Nephron progenitor cell (in vitro differentiated cells): ENCODE results near the gene ARHGAP19.
A peak's percentile ranks its signal among the peaks of the same experiment; 100 is the strongest.

Experiments used
- DNase-seq: peaks from one replicate; pipeline ENCODE4 v3.0.0; 2021
- H3K27ac Mint-ChIP-seq: 2 replicates; pipeline ENCODE4 v1.8.0; 2021; ENCODE audit warnings: mild to moderate bottlenecking, moderate library complexity, mixed read lengths
- H3K27me3 Mint-ChIP-seq: 2 replicates; pipeline ENCODE4 v1.8.0; 2021; ENCODE audit warnings: mild to moderate bottlenecking, low read depth, mixed read lengths; ENCODE audit not compliant: poor library complexity
- H3K36me3 Mint-ChIP-seq: 2 replicates; pipeline ENCODE4 v1.8.0; 2021; ENCODE audit warnings: low read depth, mixed read lengths
- H3K4me1 Mint-ChIP-seq: 2 replicates; pipeline ENCODE4 v1.8.0; 2021; ENCODE audit warnings: mixed read lengths
- H3K4me3 Mint-ChIP-seq: 2 replicates; pipeline ENCODE4 v1.8.0; 2021; ENCODE audit warnings: mild to moderate bottlenecking, moderate library complexity, mixed read lengths
- H3K9me3 Mint-ChIP-seq: 2 replicates; pipeline ENCODE4 v1.8.0; 2021; ENCODE audit warnings: mild to moderate bottlenecking, moderate library complexity, mixed read lengths
- TF ChIP-seq, protein P1 (sequence below): fragments of 200-600 bp; sonication (generic); IDR thresholded peaks from 2 replicates; pipeline ENCODE4 v1.5.0; 2021; ENCODE audit warnings: antibody characterized with exemption

The ARHGAP19 gene

DNA sequence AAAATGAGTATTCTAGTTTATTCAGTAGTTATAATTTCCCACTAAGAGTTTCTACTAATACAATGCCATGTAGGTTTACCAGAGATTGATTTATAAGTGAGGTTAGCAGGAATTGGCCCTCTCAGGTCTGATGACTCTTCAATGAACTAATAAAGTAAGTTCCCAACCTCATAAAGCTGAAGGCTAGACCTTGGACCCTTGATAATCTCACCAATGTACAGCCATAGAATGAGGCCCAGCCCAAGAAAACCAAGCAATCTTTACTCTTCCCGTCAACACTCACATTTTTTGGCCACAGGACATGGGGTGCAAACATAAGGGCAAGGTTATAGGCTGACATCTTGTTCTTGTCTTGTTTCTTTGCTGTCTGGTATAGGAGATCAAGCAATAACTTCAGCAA, 33.3 kb downstream of the ARHGAP19 start:
- H3K27me3 Mint-ChIP-seq: no peaks in the 10 kb centered on the region
- H3K4me3 Mint-ChIP-seq: no peak overlapping the region
- H3K36me3 Mint-ChIP-seq: peaks cover 55% of the 10 kb centered on the region
- H3K9me3 Mint-ChIP-seq: no peaks in the 10 kb centered on the region
- H3K4me1 Mint-ChIP-seq: no peaks in the 10 kb centered on the region
- no peak overlapping the region for H3K27ac Mint-ChIP-seq
- TF ChIP-seq, protein P1, sequence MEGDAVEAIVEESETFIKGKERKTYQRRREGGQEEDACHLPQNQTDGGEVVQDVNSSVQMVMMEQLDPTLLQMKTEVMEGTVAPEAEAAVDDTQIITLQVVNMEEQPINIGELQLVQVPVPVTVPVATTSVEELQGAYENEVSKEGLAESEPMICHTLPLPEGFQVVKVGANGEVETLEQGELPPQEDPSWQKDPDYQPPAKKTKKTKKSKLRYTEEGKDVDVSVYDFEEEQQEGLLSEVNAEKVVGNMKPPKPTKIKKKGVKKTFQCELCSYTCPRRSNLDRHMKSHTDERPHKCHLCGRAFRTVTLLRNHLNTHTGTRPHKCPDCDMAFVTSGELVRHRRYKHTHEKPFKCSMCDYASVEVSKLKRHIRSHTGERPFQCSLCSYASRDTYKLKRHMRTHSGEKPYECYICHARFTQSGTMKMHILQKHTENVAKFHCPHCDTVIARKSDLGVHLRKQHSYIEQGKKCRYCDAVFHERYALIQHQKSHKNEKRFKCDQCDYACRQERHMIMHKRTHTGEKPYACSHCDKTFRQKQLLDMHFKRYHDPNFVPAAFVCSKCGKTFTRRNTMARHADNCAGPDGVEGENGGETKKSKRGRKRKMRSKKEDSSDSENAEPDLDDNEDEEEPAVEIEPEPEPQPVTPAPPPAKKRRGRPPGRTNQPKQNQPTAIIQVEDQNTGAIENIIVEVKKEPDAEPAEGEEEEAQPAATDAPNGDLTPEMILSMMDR: no peak
- DNase-seq: no peak

DNA sequence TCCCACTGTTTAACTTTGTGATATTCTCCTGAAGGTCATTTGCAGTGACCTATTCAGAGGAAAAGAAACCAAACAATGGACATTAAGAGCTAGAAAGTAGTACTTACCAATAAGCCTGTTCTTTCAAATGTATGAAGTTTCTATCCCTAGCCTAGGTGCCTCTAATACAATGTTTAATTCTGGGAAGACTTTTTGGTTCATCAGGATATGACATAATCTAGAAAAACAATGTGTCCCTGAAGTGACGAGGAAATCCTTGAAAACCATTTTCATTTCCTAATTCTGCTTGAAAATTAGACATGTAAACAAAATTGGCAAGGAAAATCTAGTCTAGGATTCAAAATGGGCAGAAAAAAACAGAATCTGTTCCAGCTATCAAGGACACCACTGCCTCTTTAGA, 36.1 kb downstream of the ARHGAP19 start:
- no peak overlapping the region for H3K27ac Mint-ChIP-seq
- TF ChIP-seq, protein P1: no peak
- H3K9me3 Mint-ChIP-seq: no peaks in the 10 kb centered on the region
- no peak overlapping the region for H3K4me3 Mint-ChIP-seq
- H3K27me3 Mint-ChIP-seq: no peaks in the 10 kb centered on the region
- peaks cover 71% of the 10 kb centered on the region for H3K36me3 Mint-ChIP-seq
- H3K4me1 Mint-ChIP-seq: no peaks in the 10 kb centered on the region
- no peak for DNase-seq

DNA sequence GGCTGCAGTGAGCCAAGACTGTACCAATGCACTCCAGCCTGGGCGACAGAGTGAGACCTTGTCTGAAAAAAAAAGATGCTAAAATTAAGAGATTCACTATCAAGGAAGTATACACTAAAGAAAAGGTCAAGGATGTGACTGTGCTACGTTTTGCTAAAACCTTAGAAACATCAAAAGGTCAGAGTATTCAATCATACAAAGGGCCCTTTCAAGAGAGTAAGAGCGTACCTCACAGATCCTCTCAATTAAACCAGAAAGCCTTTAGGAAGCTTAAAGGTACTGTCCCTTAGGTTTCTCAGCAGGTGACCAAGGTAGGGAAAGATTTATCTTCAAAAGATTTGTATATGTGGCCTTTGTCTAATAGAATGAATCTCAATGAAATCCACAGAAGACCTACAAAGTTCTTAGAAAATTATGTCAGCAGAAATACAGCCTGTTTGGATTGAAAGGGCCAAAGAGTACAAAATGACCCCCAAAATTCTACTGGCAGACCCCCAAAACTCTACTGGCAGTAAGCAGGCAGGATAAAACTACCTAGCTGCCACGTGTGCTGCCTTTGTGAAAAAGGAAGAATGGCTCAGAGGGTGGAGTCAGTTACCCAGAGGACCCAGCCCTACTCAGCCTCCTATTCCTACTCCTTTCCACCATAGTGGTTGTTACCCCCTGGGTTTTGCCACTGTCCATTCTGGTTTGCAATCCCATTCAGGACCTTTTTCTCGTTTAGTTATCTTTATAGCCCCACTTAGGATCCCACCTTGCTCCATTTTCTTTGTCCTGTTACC, 36.7 kb downstream of the ARHGAP19 start:
- peaks cover 1% of the 10 kb centered on the region for H3K27me3 Mint-ChIP-seq
- H3K36me3 Mint-ChIP-seq: peaks cover 71% of the 10 kb centered on the region
- no peak overlapping the region for H3K4me3 Mint-ChIP-seq
- no peak for DNase-seq
- H3K9me3 Mint-ChIP-seq: no peaks in the 10 kb centered on the region
- no peaks in the 10 kb centered on the region for H3K4me1 Mint-ChIP-seq
- peak overlapping the region; percentile 86 for H3K27ac Mint-ChIP-seq
- TF ChIP-seq, protein P1: no peak

- Mint-ChIP-seq H3K4me3 (no peak overlapping the region), H3K4me1 (no peaks in the 10 kb centered on the region), H3K9me3 (no peaks in the 10 kb centered on the region), H3K36me3 (peaks cover 71% of the 10 kb centered on the region), H3K27me3 (peaks cover 2% of the 10 kb centered on the region), H3K27ac (no peak overlapping the region)
- DNase-seq: no peak
- TF ChIP-seq, protein P1: no peak
Observed at GRCh38 chr10:97254694-97255093, 37.7 kb downstream of the ARHGAP19 start.

DNA sequence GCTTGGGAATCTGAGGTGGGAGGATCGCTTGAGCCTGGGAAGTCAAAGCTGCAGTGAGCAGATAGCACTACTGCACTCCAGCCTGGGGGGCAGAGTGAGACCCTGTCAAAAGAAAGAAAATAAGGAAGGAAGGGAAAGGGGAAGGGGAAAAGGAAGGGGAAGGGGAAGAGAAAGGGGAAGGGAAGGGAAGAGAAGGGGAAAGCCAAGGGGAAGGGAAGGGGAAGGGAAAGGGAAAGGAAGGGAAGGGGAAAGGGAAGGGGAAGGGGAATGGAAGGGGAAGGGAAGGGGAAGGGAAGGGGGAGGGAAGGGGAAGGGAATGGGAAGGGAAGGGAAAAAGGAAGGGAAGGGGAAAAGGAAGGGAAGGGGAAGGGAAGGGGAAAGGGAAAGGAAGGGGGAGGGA, 41.5 kb downstream of the ARHGAP19 start:
- H3K9me3 Mint-ChIP-seq: no peaks in the 10 kb centered on the region
- H3K27ac Mint-ChIP-seq: no peak overlapping the region
- TF ChIP-seq, protein P1: no peak
- no peak overlapping the region for H3K4me3 Mint-ChIP-seq
- no peak for DNase-seq
- H3K27me3 Mint-ChIP-seq: peaks cover 2% of the 10 kb centered on the region
- H3K36me3 Mint-ChIP-seq: peaks cover 54% of the 10 kb centered on the region
- no peaks in the 10 kb centered on the region for H3K4me1 Mint-ChIP-seq

GRCh38 chr10:97243836-97244235, 48.6 kb downstream of the ARHGAP19 start:
- Mint-ChIP-seq H3K4me3 (no peak overlapping the region), H3K27ac (peak overlapping the region; percentile 73), H3K27me3 (no peaks in the 10 kb centered on the region)

More at GRCh38 chr10:97243836-97244235, 48.6 kb downstream of the ARHGAP19 start:
- Mint-ChIP-seq H3K9me3 (no peaks in the 10 kb centered on the region), H3K36me3 (peaks cover 60% of the 10 kb centered on the region), H3K4me1 (no peaks in the 10 kb centered on the region)
- no peak for DNase-seq
- TF ChIP-seq, protein P1: no peak
